GM19468 (cell line): ENCODE data around the gene UBC.

Source experiments
- ATAC-seq: cut with Tn5 transposase; IDR thresholded peaks from one replicate; pipeline ENCODE4 v1.9.1; 2021; ENCODE audit warnings: mild to moderate bottlenecking, moderate library complexity, moderate number of reproducible peaks; ENCODE audit not compliant: unreplicated experiment; ENCODE audit errors: extremely low read depth

Gene UBC

DNA sequence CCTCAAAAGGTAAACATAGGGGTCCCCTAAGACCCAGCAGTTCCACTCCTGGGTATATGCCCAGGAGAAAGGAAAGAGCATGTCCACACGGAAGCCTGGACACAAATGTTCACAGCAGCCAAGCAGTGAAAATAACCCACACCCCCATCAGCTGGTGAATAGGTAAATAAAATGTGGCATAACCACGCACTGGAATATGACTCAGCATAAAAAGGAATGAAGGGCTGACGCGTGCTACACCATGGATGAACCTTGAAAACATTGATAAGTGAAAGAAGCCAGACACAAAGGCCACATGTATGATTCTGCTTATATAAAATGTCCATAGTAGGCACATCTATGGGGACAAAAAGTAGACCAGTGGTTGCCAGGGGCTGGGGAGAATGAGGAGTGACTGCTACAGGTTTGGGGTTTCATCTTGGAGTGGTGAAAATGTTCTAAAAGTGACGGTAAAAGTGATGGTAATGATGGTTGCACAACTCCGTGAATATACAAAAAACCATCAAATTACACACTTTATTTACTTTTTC lies 47.0 kb downstream of the UBC start:
- ATAC-seq: no peak

DNA sequence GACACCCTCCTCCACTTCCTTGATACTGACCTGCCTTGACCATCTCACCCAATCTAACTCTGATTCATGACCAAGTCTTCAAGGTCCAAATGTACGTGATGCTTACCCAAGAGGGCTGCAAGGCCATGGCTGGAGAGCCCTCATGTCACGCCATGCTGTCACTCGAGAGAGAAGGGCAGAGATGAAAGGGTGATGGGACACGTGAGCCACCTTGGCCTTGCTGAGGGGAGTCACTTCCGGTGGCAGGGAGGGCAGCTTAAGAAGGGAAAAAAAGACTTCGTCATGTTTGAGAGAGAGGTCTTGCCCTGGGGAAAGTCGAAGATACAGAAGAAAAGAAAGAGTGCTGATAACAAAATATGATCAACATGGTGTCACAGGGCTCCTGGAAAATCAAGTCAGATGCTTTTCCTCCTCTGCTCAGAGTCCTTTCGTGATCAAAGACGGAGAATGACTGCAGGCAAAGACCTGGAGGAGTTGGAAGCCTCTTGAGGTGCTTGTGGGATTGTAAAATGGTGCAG lies 47.5 kb downstream of the UBC start:
- ATAC-seq: no peak

DNA sequence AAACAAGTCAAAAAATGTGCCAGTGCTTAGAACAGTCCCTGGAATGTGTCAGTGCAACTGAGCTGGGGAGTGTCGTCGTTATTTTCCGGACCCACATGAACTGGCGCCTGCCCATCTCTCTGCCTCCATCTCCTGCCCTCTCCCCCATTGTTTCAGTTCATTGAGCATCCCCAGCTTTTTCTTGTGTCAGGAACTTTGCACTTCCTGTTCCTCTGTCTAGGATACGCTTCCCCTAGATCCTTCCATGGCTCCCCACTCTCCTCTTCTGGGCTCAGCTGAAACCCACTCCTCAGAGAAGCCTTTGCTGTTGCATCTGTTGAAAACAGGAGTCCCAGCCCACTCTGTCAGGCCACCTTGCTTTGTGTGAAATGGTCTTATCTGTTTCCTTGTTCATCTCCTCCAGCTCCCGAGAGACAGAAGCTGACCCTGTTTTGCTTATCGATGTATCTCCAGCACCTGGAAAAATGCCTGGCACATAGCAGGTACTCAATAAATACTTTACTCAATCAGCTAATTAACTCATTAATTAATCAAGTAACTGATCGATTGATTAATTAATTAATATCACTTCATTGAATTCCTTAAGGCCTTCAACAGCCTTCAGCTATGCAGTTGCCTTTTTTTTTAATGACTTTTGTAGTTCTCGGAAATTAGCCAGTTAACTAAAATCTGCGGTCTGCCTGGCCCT lies 48.1 kb downstream of the UBC start:
- ATAC-seq: no peak

DNA sequence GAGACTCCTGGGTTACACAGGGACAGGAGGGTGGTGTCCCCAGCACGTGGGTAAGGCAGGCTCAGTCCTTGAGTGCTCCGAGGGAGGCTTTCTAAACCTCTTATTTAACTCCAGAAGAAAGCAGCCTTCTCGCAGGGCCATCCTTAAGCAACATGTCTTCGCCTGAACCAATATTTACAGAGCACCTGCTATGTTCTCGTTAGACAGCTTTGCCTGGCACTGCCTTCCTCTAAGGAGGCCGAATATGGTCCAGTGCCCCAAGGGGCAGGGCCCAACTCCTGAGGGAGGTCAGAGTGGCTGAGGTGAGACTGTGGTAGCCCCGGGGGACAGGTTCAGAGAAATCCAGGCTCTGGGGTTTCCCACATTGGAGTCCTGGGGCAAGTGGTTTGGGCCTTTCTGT lies 48.7 kb downstream of the UBC start:
- ATAC-seq: no peak

DNA sequence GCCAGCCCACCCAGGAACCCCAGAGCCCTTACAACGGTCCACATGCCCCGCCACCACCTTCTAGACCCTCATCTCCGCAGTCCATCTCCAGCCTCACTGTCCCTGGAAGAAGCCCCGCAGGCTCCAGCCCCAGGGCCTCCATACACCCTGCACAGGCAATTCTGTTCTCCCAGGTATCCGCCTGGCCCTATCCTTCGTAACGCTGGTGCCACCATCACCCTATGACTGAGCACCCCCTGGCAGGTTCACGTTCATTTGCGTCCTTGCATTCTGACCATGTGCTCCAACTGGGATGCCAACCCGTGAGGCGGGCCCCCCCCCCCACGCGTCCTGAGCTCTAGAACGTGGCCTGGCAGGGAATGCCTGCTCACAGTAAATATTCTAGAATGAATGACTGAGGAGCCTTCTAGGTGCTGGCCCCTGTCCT lies 50.1 kb downstream of the UBC start:
- ATAC-seq: no peak

DNA sequence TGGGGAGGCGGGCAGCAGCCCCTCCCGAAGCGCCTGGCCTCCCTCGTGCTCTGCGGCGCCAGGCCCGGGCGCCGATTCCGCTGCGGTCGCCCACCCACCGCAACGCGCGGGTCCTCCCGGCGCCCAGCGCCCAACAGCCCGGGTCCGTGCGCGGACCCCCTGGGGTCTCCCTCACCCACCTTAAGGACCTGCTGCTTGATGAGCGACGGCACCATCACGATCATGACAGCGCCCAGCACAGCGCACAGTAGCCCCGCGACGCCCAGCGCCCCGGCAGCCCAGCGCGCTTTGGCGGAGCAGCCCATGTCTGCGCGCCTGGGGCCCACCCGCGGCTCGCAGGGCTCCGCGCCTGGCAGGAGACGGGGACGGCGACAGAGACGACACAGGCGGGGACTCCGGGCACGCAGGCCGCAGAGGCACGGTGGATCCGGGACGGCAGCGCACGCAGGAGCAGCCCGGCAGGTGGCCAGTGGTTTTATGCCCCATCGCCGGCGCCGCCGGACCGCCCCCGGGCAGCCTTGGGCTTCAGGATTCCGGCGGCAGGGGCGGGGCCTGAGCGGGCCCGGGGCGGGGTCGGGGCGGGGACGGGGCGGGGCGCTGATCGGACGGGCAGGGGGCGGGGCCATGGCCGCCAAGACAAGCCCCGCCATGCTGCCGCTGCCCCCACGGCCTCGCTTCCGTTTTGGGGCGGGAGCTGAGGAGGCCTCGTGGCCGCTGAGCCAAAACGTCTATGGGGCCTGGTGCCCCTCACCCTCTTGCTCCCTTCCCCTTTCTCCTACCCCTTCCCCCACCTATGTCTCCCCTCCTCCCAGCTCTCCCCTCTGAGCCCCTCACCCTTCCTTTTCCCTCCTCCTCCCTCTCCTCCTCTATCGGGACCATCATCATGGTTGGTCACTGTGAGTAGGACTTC lies 50.8 kb downstream of the UBC start, which contains the start of gene SCARB1:
SCARB1 (minus strand) TSS at position 449 of the 910 bp plus-strand sequence; CDS start at position 305, 144 bp downstream.
- ATAC-seq: peak; percentile 70

DNA sequence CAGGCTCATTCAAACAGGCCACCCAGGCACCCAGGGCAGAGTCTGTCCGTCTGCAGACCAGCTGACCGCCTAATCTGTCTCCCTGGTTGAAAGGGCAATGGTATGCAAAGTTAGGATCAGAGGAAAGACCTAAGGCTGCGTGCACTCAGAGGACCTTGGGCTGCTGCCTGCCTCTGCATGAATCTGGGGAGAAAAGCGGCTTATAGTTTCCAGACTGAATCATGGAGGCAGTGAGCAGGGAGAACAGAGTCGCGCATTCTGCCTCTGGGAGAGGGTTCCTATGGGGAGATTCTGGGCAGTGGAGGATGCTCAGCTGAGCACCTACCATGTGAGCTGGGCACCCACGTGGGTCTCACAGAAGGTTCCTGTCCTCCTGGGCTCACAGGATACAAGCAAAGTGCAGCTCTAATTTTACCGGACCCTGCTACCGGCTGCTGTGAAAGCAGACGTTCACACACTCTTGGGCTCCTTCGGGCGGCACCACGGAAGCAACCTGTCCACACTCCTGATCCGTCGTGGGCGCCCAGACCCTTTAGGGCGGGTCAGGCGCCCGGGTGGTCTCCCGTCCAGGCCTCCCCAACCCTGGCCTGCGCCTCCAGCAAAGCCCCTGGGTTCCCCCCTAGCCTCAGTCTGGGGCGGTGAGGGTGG lies 51.6 kb downstream of the UBC start:
- ATAC-seq: no peak

DNA sequence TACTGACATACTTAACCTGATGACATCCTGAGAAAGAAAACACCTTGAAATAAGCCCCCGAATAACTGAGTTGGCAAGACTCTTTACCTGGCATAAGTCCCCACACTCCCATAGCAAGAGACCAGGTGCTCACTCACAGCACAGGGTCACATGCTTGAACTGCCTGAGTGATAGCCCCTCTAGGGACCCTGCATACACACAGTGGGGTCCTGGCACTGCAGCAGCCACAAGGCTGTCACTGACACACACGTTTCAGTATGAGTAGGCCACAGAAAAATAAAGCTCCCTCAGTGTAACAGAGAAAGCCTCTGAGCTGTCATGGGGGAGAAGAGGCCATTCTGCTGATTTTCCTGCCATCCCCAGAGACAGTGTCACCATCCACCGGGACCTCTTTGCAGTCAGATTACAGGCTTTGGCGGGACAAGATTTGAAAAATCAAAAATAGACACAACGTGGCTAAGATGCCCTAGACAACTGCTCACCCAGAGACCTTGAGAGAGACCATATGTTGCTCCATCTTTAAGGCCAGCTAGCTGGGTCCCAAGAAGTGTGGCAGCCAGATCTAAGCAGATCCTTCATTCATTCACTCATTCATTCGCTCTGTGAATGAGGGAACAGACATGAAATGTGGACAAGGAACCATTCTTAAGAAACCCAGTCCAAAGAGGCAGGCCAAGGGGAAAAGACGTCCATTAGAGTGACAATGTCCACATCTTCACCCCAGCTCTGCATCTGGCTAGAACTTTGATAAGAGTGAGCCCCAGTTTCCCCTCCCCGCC lies 52.4 kb downstream of the UBC start:
- ATAC-seq: no peak
